Ureter (tissue), 1 donor: ENCODE results near the gene DNAH10. TPM values are rescaled to one million over a fixed set of nuclear protein-coding genes. Genes with fewer than 3 reads are reported as not detected.

Source experiments
- DNase-seq: peaks from one replicate; pipeline ENCODE4 v3.0.0-alpha.2; 2020; ENCODE audit warnings: low spot score
- total RNA-seq: library from RNA; stranded (reverse); gene quantifications from one replicate; pipeline ENCODE4 v1.2.4, GENCODE V29; 2023
- donor health status: DM: yes; HTN: yes; CAD: no.

DNAH10 gene
- total RNA-seq, 1 donor from 2014 or later: 0.60 TPM

DNA sequence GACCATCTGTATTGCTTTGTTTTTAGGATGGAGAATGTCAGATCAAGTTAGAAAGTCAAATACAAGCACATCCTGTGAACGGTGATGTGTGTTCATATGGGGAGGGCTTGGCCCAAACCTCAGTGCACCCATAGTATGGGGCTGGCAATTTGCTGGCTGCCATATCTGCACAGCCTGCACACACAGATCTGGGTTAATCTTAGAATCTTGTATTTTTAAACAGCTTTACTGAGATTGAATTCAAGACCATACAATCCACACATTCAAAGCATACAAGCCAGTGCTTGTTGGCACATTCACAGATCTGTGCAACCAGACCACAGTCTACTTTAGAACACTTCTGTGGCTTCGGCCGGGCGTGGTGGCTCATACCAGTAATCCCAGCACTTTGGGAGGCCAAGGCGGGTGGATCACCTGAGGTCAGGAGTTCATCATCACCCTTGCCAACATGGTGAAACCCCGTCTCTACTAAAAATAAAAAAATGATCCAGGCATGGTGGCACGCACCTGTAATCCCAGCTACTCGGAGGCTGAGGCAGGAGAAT lies 120.1 kb downstream of the DNAH10 start:
- no peak for DNase-seq

DNA sequence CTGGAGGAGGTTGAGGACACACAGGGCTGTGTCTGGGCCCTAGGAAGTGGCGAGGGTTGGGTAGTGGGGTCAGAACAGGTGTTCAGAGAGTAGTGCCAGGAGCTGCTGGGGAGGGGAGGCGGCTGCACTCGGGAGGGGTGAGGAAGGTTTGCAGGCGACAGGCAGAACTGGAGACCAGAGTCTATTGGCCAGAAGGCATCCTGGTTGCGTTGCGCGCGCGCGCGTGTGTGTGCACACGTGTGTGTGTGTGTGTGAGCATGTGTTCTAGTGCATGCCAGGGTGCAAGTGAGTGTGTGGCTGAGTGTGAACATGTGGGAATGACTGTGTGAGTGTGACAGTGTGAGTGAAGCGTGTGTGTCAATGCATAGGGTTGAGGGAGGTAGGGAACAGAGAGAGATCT lies 124.2 kb downstream of the DNAH10 start:
- DNase-seq: no peak

DNA sequence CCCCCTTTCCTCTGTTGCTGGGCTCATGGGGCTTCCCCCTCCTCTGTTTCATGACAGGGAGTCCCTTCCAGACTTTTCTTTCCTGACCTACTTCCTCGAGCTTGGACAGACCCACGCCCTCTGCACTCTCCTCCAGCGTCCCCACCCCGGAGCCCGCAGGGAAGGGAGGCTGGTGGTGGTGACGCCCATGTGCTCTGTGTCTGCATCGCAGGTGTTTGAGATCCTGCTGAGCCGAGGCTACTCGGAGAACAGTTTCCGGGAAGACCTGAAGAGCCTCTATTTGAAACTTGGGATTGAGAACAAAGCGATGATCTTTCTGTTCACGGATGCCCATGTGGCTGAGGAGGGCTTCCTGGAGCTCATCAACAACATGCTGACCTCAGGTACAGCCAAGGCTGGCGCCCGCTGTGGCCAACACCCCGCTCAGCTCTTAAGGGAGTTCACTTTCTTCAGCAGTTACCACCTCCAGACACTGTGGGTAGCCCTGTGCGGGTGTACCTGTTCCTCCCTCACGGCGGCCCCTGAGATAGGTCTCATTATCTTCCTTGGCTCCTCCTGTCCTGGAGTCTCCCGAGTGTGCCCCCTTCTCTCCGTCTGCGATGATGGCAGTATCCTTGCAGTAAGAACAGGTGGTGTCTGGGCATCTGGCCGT lies 125.0 kb downstream of the DNAH10 start:
- no peak for DNase-seq

DNA sequence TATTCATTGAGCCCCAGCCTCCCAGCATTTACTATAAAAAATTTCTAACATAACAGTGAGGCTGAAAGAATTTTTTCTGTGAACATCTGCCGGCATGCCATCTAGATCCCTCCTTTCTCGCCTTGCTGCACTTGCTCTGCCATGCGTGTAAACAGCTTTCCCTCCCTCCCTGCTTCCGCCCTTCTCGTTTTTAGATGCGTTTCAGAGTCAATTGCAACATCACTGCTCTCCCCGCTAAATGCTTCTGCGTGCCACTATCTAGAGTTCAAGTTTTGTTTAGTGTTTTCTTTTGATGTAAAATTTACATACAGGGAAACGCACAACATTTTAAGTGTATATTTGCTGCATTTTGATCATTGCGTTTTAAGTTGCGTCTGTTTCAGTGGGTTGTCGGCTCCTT lies 126.9 kb downstream of the DNAH10 start:
- DNase-seq: no peak

DNA sequence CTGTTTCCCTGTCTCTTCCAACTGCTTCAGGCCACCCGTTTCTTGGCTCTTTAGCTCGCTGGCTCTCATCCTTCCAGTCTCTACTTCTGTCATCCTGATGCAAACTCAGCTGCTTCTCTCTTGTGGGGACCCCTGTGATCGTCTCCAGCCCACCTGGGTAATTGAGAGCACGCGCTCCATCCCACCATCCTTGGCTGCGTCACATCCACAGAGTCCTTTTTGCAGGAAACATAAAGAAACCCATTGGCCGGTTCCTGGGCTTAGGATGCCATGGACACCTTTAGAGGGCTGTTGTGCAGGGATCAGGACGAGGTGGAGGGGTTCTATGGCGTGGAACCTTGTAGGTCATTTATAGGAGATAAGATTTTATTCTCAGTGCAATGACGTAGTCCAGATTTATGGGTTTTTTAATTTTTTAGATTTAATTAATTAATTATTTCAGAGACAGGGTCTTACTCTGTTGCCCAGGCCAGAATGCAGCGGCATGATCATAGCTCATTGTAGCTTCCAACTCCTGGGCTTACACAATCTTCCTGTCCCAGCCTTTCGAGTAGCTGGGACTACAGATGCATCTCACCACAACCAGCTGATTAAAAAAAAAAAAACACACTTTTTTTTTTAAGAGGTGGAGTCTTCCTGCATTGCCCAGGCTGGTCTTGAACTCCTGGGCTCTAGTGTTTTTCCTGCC lies 127.9 kb downstream of the DNAH10 start:
- DNase-seq: no peak

DNA sequence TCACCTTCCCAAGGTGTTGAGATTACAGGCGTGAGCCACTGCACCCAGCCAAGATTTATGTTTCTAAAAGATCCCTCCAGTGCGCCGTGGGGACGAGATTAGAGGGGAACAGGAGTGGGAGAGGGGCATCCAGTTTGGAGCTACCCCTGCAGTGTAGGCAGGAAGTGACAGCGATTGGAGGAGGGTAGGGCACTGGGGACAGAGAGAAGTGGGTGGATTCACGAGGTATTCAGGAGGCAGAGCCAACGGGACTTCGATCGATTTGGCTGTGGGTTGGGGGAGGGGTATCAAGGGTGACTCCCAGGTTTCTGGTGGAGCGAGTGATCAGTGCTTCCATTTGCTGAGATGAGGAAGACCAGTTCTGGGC lies 128.4 kb downstream of the DNAH10 start:
- DNase-seq: no peak

DNA sequence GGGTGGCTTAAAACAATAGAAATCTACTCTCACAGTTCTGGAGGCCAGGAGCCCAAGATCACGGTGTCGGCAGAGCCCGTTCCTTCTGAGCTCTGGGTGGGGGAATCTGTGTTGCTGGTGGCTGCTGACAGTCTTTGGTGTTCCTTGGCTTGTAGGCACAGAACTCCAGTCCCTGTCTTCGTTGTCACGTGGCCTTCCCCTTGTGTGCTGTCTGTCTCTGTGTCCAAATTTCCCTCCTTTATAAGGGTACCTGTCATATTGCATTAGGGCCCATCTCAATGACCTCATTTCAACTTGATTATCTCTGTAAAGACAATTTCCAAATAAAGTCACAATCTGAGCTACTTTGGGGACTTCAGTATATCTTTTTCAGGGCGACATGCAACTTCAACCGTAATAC lies 128.9 kb downstream of the DNAH10 start:
- no peak for DNase-seq

DNA sequence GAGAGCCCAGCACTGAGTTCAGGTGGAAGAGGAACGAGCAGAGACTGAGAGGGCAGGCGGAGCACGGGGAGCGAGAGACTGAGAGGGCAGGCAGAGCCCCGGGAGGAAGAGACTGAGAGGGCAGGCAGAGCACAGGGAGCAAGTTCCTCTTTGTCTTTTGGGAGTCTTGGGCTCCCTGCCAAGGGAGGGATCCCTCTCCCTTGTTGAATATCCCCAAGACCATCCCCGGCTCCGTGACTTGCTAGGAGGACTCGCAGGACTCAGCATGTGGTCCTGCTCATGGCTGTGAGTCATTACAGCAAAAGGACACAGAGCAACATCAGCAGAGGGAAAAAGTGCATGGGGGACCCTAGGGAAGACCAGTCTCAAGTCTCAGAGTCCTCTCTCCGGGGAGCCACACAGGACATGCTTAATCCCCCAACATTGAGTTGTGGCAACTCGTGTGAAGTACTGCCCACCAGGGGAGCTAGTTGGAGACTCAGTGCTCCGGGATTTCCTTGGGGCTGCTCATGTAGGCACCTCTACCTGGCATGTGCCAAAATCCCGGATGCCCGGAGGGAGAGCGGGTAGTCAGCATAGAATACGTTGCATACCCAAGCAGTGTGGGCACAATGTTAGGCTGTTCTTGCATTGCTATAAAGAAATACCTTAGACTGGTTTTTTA lies 129.5 kb downstream of the DNAH10 start:
- DNase-seq: no peak

DNA sequence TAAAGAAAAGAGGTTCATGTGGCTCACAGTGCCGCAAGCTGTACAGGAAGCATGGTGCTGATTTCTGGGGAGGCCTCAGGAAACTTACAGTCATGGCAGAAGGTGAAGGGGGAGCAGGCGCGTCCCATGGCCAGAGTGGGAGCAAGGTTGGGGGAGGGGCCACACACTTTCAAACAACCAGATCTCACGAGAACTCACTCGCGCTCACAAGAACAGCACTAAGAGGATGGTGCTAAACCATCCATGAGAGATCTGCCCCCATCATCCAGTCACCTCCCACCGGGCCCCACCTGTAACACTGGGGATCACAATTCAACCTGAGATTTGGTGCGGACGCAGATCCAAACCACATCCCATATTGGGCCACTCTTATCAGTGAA lies 130.1 kb downstream of the DNAH10 start:
- no peak for DNase-seq

DNA sequence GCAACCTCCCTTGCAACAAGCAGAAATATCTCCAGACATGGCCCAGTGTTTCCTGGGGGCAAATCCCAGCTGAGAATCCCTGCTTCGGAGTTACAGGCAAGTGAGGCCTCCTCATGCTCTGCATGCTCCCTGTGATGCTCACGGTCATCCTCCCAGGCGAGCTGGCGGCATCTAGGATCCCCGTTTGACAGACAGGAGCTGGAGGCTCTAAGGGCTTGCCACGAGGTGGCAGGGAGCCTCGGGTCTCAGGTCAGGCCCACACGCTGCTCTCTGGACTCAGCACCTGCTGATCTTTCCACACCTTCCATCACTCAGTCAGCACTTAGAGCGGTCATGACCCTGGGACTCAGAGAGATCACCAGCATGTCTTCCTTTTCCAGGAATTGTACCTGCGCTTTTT lies 130.8 kb downstream of the DNAH10 start:
- no peak for DNase-seq

DNA sequence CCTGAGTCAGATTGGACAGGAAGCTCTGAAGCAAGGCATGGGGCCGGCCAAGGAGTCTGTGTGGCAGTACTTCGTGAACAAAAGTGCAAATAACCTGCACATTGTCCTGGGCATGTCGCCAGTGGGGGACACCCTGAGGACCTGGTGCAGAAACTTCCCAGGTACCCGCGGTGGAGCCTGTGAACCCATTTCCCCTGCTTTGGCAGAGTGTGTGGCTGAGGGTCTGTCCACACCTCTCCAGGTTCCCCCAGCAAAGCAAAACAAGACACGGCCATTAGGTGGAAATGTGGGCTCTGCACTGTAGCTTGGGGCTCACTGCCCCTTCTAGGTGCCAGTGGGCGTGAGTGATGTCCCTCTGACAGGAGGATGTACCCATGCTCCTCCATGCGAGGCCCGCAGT lies 131.2 kb downstream of the DNAH10 start:
- DNase-seq: no peak

DNA sequence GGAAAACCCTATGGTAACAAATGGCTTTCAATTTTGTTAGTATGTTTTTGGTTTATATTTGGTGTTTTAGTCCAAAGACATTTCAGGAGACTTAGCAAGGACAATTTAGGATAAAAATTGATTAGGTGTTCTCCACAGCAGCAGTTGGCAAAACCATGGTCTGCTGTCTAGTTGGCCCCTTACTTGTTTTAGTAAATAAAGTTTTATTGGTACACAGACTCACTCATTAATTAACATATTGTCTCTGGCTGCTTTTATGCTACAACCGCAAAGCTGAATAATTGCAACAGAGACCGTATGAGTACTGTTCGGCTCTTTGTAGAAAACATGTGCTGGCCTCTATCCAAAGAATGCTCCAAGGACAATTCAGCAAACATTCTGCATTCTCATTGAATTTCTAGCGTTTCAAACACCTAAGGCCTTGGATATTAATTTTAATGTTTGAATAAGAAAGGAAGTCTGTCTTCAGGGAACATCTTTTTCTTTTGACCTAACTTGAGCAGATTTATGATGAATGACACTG lies 132.8 kb downstream of the DNAH10 start:
- no peak for DNase-seq

DNA sequence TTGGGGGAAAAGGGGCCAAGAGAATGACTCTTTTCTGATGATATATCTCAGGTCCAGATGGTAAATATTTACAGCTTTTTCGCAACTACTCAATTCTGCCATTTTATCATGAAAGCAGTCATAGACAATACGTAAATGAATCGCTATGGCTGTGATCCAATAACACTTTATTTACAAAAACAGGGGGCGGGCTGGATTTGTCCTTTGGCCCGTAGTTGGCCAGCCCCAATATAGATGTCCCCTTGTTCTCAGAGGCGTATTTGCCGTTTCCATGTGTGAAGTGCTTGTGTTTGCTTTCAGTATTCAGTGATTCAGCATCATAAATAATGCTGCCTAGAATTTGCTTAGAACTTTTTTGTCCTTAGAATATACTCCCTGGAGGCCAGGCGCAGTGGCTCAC lies 133.3 kb downstream of the DNAH10 start:
- no peak for DNase-seq

DNA sequence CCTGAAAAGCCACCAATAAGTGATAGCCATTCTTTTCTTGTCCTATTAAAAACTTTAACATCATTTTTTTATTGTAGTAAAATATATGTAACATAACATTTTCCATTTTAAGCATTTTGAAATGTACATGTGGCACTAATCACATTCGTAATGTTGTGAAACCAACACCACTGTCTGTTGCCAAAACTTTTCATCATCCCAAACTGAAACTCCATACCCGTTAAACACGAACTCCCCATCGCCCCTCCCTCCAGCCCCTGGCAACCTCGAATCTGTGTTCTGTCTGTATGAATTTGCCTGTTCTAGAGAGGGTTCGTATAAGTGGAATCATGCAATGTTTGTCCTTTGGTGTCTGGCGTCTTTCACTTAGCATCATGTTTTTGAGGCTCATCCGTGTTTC lies 134.7 kb downstream of the DNAH10 start:
- no peak for DNase-seq

DNA sequence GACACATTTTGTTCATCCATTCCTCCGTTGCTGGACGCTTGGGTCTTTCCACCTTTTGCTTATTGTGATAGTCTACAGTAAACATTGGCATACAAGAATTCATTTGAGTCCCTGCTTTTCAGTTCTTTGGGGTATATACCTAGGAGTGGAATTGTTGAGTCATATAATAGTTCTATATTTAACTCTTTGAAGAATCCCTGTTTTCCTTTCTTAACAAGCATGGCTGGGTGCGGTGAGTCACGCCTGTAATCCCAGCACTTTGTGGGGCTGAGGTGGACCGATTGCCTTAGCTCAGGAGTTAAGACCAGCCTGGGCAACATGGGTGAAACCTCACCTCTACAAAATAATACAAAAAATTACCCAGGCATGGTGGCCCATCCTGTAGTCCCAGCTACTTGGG lies 135.1 kb downstream of the DNAH10 start:
- DNase-seq: no peak

DNA sequence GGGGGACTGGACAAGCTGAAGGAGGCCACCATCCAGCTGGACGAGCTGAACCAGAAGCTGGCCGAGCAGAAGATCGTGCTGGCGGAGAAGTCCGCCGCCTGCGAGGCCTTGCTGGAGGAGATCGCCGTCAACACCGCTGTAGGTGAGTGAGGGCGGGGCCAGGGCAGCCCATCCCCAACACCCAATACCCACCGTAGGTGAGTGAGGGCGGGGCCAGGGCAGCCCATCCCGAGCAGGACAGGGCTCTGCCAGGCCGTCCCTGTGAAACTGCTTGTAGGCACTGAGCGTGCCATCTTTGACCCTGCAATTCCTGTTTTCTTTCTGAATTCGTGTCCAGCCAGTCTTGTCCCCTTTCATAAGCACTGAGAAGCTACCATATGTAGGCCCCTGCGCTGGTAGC lies 136.6 kb downstream of the DNAH10 start:
- DNase-seq: no peak

DNA sequence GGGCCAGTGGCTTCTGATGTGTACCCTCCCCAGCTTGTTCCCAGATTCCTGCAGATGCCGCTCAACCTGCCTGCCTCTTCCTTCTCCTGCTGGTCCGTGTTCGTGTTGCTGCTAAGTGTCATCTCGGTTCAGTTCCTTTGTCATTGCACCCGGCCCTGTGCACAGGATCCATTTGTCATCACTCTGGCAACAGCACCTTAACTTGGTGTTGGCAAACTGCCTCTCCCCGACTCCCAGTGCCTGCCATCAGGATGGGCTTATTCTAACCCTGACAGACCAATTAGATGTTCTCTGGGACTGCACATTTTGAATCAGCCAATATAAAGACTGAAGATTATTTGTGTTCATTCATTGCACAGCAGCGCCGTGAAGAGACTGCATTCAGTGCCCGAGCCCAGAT lies 137.3 kb downstream of the DNAH10 start:
- DNase-seq: no peak

DNA sequence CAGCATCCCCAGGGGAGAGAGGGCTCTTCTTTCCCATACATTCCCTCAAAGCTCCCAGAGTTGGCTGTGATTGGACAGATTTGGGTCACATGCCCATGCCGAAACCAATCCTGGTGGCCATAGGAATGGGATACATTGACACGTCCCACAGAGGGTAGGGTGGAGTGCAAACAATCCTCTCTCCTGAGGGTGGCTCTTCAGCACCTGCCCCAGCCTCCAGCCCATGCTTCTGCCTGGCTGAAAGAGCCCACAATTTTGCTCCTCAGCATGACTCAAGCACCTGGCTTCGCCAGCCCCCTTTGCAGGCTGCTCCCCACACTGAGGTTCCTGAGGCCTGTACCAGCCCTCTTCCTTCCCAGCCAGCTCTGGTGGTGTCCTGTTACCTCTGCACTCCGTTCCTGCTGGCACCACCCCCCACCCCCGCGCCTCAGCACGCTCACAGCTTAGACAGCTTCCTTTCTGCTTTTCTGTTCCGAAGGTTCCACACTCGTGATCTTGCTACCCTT lies 138.8 kb downstream of the DNAH10 start:
- no peak for DNase-seq

DNA sequence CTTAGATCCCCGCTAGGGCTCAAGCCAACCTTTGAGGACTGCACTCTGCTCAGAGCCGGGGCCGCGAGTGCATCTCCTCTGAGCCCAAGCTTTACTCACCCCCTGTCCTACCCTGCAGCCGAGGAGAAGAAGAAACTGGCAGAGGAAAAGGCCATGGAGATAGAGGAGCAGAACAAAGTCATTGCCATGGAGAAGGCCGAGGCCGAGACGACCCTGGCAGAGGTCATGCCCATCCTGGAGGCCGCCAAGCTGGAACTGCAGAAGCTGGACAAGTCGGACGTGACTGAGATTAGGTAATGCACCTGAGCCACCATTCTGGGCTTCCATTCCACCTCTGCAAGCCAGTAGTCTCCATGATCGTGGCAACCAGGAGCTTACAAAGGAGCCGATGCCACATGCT lies 140.7 kb downstream of the DNAH10 start:
- DNase-seq: no peak

DNA sequence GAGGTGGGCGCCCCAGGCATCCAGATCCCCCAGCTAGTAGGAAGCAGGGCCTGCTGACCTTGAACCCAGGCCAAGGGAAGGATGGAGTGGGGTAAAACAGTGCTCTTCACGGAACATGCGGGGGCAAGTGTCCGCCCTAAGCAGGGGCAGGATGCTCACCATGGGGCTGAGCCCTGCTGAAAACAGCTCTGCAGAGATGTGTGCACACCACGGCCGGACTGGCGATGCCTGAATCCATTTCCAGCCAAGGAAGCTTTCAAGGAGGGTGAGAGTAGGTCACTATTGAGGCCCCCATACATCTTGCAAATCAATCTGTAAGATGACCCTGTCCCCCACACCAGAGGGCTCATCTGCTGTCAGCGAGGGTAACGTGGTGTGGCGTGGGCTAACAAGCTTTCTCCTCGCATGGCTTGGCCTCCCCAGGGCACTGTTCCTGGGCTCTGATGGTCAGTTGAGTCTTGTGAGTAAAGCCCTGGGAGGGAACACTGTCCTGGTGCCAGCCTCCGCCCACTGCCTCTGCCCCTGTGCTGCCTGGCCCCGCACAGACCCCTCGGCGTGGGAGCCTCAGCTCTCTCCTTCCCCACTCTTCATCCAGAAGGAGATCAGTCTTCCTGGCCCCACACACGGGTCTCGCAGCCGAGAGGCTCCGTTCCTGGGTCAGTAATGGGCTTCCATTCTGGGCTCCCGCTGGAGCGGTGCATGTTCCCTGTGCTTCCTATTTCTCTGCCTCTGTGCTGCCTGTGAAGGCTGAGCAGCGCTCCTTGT lies 141.4 kb downstream of the DNAH10 start:
- no peak for DNase-seq

DNA sequence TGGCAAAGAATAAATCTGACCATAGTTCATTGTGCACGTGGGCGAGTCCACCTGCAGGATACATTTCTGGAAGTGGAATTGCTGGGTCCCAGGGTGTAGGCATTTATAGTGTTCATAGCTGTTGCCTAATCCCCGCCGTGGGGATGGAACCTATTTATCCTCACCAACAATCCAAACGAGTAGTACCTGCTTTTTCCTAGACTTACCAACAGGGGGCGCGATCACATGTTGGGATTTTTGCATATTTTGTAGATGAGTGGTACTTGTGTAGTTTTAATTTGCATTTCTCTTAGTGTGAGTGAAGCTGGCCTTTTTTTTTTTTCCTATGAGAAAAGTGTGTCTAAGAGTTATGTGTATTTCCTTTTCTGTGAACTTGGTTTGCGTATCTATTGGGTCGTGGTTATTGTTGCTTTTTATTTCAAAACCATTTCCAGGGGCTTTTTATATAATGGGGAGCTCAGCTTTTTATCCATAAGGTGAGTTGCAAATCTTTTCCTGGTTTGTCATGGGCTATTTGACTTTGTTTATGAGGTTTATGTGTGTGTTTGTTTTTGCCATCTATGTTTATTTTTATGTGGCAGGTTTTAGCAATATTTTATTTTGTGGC lies 143.3 kb downstream of the DNAH10 start:
- DNase-seq: peak; percentile 55
